Prostate gland (tissue), 2 donors: Measurements from ENCODE around the gene DUSP8. TPM values are rescaled to one million over a fixed set of nuclear protein-coding genes. Genes with fewer than 3 reads are reported as not detected.

Experiments used
- DNase-seq: peaks from one replicate; pipeline ENCODE4 v3.0.0-alpha.2; 2019; ENCODE audit warnings: low spot score
- H3K27ac ChIP-seq, 2 donors: fragments of 200-600 bp; sonication (generic); 2 replicates each; pipeline ENCODE4 v1.5.1; 2017 to 2019
- H3K27me3 ChIP-seq: fragments of 200-600 bp; sonication (generic); replicated peaks from 2 replicates; pipeline ENCODE4 v1.5.1; 2019; ENCODE audit not compliant: insufficient read depth
- H3K36me3 ChIP-seq, 2 donors: fragments of 200-600 bp; sonication (generic); 1 replicate in 1 of 2; 2 replicates in 1 of 2; pipeline versions ENCODE4 v1.5.1 to v1.8.1; 2017 to 2019
- H3K4me1 ChIP-seq: fragments of 200-600 bp; sonication (generic); replicated peaks from 2 replicates; pipeline ENCODE4 v1.5.1; 2019
- H3K4me3 ChIP-seq, 2 donors: fragments of 200-600 bp; sonication (generic); 2 replicates each; pipeline ENCODE4 v1.5.1; 2017 to 2019
- H3K9me3 ChIP-seq: fragments of 200-600 bp; sonication (generic); 2 replicates; pipeline ENCODE4 v1.5.1; 2017
- CTCF ChIP-seq, 4 experiments: fragments of 200-600 bp in 2 of 4; fragments of 450-650 bp in 2 of 4; sonication (generic) in 2 of 4; IDR thresholded peaks; 1 replicate in 3 of 4; 2 replicates in 1 of 4; pipeline ENCODE4 v1.5.1; 2016 to 2019; ENCODE audit warnings: antibody characterized with exemption in 4 of 4, mild to moderate bottlenecking in 2 of 4, moderate library complexity in 2 of 4
- POLR2A ChIP-seq: fragments of 450-650 bp; IDR thresholded peaks from one replicate; pipeline ENCODE4 v1.6.1; 2016; ENCODE audit warnings: antibody characterized with exemption, mild to moderate bottlenecking
- POLR2AphosphoS5 ChIP-seq: sonication (generic); formaldehyde crosslinking; IDR thresholded peaks from one replicate; pipeline ENCODE4 v1.6.1; 2017; ENCODE audit warnings: antibody characterized with exemption
- WGBS: methylation state at CpG from one replicate; pipeline ENCODE4 v1.1.5; 2018; 5-methylcytosine and 5-hydroxymethylcytosine counted together
- intact Hi-C: fragments of 100-400 bp; cut with DNase I; formaldehyde crosslinking; loops from one replicate; pipeline ENCODE4 v1.14.2; 2022
- total RNA-seq, 2 donors: library from RNA; depleted of rRNA; stranded (reverse); fragments of >200 nt; gene quantifications; one replicate each; pipeline ENCODE4 v1.1.0, GENCODE V29; 2016

The DUSP8 gene
- total RNA-seq, 2 donors from 2014 or later: 8.8 to 17.2 TPM

GRCh38 chr11:1556278-1556902 is 15.7 kb downstream of the DUSP8 start:
- H3K36me3 ChIP-seq: no peaks in the 10 kb centered on the region
- H3K27ac ChIP-seq: no peak overlapping the region
- peaks cover 9% of the 10 kb centered on the region for H3K4me1 ChIP-seq
- H3K9me3 ChIP-seq: no peaks in the 10 kb centered on the region
- TF ChIP-seq CTCF (IDR thresholded peaks at IDR 0.05): no peak
- TF ChIP-seq POLR2AphosphoS5: no peak
- TF ChIP-seq POLR2A: no peak
- intact Hi-C loops: no loop called here
- 82% methylated on average over 60 of the region's 63 CpGs for whole genome bisulfite sequencing
- no peak overlapping the region for H3K4me3 ChIP-seq
- H3K27me3 ChIP-seq: no peaks in the 10 kb centered on the region
- DNase-seq: no peak

- Histone ChIP-seq H3K4me1 (peaks cover 9% of the 10 kb centered on the region), H3K4me3 (no peak overlapping the region), H3K36me3 (no peaks in the 10 kb centered on the region), H3K9me3 (no peaks in the 10 kb centered on the region), H3K27ac (no peak overlapping the region), H3K27me3 (no peaks in the 10 kb centered on the region)
- TF ChIP-seq POLR2A (no peak), POLR2AphosphoS5 (no peak), CTCF (IDR thresholded peaks at IDR 0.05) (no peak)
- no peak for DNase-seq
- intact Hi-C loops: no loop called here
- WGBS: 91% methylated on average over 9 of the region's 9 CpGs
Measured at GRCh38 chr11:1555713-1556153, 16.3 kb downstream of the DUSP8 start.

- intact Hi-C loops: no loop called here
- WGBS: 84% methylated on average over 13 of the region's 13 CpGs
- Histone ChIP-seq H3K27me3 (no peaks in the 10 kb centered on the region), H3K4me3 (no peak overlapping the region), H3K36me3 (no peaks in the 10 kb centered on the region), H3K9me3 (no peaks in the 10 kb centered on the region), H3K27ac (no peak overlapping the region), H3K4me1 (peaks cover 9% of the 10 kb centered on the region)
- DNase-seq: no peak
- no peak for TF ChIP-seq POLR2A
- TF ChIP-seq POLR2AphosphoS5: no peak
- TF ChIP-seq CTCF (IDR thresholded peaks at IDR 0.05): no peak
Measured at GRCh38 chr11:1554981-1555712, 16.9 kb downstream of the DUSP8 start.

GRCh38 chr11:1553808-1554594 is 18.1 kb downstream of the DUSP8 start:
- no peak overlapping the region for H3K27ac ChIP-seq
- no peak overlapping the region for H3K4me3 ChIP-seq
- H3K36me3 ChIP-seq: no peaks in the 10 kb centered on the region
- no peak for TF ChIP-seq POLR2A
- TF ChIP-seq POLR2AphosphoS5: no peak
- TF ChIP-seq CTCF (IDR thresholded peaks at IDR 0.05): peak in 1 of 4 experiments; percentile 39
- intact Hi-C loops: no loop called here
- 66% methylated on average over 20 of the region's 20 CpGs for WGBS
- no peaks in the 10 kb centered on the region for H3K9me3 ChIP-seq
- no peak for DNase-seq
- no peaks in the 10 kb centered on the region for H3K27me3 ChIP-seq
- H3K4me1 ChIP-seq: peaks cover 9% of the 10 kb centered on the region
